Measurements from ENCODE around the gene PCCB.

DNA sequence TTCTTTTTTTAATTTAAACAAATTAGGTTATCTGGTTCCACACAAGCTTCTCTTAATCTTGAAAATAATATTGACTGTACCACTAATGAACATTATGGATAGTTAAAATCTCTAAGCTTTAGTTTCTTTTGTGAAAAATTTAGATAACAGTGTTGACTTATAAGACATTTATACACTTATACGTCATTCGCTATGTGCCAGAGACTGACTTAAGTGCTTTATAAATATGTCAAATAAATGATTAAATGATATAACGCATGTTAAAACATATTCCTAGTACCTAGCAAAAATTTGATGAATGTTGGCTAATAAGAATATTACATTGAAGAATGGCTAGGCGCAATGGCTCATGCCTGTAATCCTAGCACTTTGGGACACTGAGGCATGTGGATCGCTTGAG lies 96.3 kb downstream of the PCCB start:
- TF ChIP-seq, protein P1, sequence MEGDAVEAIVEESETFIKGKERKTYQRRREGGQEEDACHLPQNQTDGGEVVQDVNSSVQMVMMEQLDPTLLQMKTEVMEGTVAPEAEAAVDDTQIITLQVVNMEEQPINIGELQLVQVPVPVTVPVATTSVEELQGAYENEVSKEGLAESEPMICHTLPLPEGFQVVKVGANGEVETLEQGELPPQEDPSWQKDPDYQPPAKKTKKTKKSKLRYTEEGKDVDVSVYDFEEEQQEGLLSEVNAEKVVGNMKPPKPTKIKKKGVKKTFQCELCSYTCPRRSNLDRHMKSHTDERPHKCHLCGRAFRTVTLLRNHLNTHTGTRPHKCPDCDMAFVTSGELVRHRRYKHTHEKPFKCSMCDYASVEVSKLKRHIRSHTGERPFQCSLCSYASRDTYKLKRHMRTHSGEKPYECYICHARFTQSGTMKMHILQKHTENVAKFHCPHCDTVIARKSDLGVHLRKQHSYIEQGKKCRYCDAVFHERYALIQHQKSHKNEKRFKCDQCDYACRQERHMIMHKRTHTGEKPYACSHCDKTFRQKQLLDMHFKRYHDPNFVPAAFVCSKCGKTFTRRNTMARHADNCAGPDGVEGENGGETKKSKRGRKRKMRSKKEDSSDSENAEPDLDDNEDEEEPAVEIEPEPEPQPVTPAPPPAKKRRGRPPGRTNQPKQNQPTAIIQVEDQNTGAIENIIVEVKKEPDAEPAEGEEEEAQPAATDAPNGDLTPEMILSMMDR (IDR thresholded peaks at IDR 0.05; ENCODE audit: extremely low read depth in 1 of 2, insufficient read depth in 1 of 2, low read depth in 1 of 2, low read length in 2 of 2): no peak
- TF ChIP-seq, protein P2, sequence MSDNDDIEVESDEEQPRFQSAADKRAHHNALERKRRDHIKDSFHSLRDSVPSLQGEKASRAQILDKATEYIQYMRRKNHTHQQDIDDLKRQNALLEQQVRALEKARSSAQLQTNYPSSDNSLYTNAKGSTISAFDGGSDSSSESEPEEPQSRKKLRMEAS (IDR thresholded peaks at IDR 0.05; ENCODE audit: insufficient read depth, insufficient read length): no peak
- no peak for TF ChIP-seq POLR2AphosphoS5 (IDR thresholded peaks at IDR 0.05; ENCODE audit: insufficient read depth, low read depth, low read length)

All from endothelial cell of umbilical vein (primary cell).